Mesenchymal stem cell (in vitro differentiated cells and primary cell): ENCODE measurements around the gene DENND5A.
"Not testable (repeated sequence)": the region's sequence is repeated elsewhere in the genome, so short reads cannot be mapped to it uniquely, and the experiment has no call there.

ENCODE experiments used
- DNase-seq: peaks from one replicate; pipeline ENCODE4 v3.0.0-alpha.2; 2013
- H2AFZ ChIP-seq: one replicate; pipeline ENCODE4 v1.6.1; 2013; ENCODE audit warnings: low read depth, mild to moderate bottlenecking, control low read depth, inconsistent platforms, low read length, moderate library complexity
- H2AK5ac ChIP-seq: 2 replicates; pipeline ENCODE4 v1.6.1; 2013; ENCODE audit warnings: low read length, moderate library complexity, mild to moderate bottlenecking, inconsistent platforms; ENCODE audit not compliant: severe bottlenecking
- H2BK120ac ChIP-seq: one replicate; pipeline ENCODE4 v1.6.1; 2013; ENCODE audit warnings: low read depth, mild to moderate bottlenecking, inconsistent platforms, low read length, moderate library complexity
- H2BK12ac ChIP-seq, 2 experiments: one replicate each; pipeline ENCODE4 v1.6.1; 2013; ENCODE audit warnings: inconsistent platforms in 2 of 2, low read length in 2 of 2, mild to moderate bottlenecking in 2 of 2, moderate library complexity in 2 of 2, control low read depth in 1 of 2
- H2BK15ac ChIP-seq: one replicate; pipeline ENCODE4 v1.6.1; 2013; ENCODE audit warnings: mild to moderate bottlenecking, low read depth, inconsistent platforms; ENCODE audit not compliant: poor library complexity, severe bottlenecking
- H2BK5ac ChIP-seq: 2 replicates; pipeline ENCODE4 v1.6.1; 2013; ENCODE audit warnings: low read depth, mild to moderate bottlenecking, low read length, control low read depth, inconsistent platforms; ENCODE audit not compliant: poor library complexity, severe bottlenecking
- H3K14ac ChIP-seq, 2 experiments: one replicate each; pipeline ENCODE4 v1.6.1; 2013; ENCODE audit warnings: inconsistent platforms in 2 of 2, low read length in 2 of 2, control low read depth in 1 of 2, mild to moderate bottlenecking in 1 of 2, moderate library complexity in 1 of 2
- H3K18ac ChIP-seq, 2 experiments: one replicate each; pipeline ENCODE4 v1.6.1; 2013; ENCODE audit warnings: inconsistent platforms in 2 of 2, low read length in 2 of 2, control low read depth in 1 of 2, low read depth in 1 of 2, mild to moderate bottlenecking in 1 of 2
- H3K23ac ChIP-seq, 2 experiments: one replicate each; pipeline ENCODE4 v1.6.1; 2013; ENCODE audit warnings: inconsistent platforms in 2 of 2, low read length in 2 of 2, mild to moderate bottlenecking in 2 of 2, moderate library complexity in 2 of 2, control low read depth in 1 of 2
- H3K27ac ChIP-seq: 2 replicates; pipeline ENCODE4 v1.5.1; 2013; ENCODE audit warnings: mild to moderate bottlenecking, moderate library complexity, low read length, control low read depth, inconsistent platforms; ENCODE audit not compliant: poor library complexity, severe bottlenecking
- H3K27me3 ChIP-seq, 2 experiments: 2 replicates each; pipeline versions ENCODE4 v1.6.1 to v1.7.0; 2013; ENCODE audit warnings: low read length in 2 of 2, mild to moderate bottlenecking in 2 of 2, moderate library complexity in 2 of 2, control low read depth in 1 of 2, inconsistent platforms in 1 of 2; ENCODE audit not compliant: control insufficient read depth in 1 of 2, insufficient read depth in 1 of 2
- H3K36me3 ChIP-seq, 2 experiments: 2 replicates each; pipeline versions ENCODE4 v1.6.1 to v1.7.0; 2013; ENCODE audit warnings: low read length in 2 of 2, control low read depth in 1 of 2, inconsistent platforms in 1 of 2, low read depth in 1 of 2, mild to moderate bottlenecking in 1 of 2; ENCODE audit not compliant: insufficient read depth in 2 of 2, control insufficient read depth in 1 of 2
- H3K4ac ChIP-seq, 2 experiments: one replicate each; pipeline ENCODE4 v1.6.1; 2013; ENCODE audit warnings: inconsistent platforms in 2 of 2, low read length in 2 of 2, mild to moderate bottlenecking in 2 of 2, moderate library complexity in 2 of 2, control low read depth in 1 of 2, low read depth in 1 of 2
- H3K4me1 ChIP-seq: 2 replicates; pipeline ENCODE4 v1.6.1; 2013; ENCODE audit warnings: low read depth, low read length, control low read depth; ENCODE audit not compliant: control insufficient read depth, insufficient read depth
- H3K4me2 ChIP-seq: 2 replicates; pipeline ENCODE4 v1.6.1; 2013; ENCODE audit warnings: low read length, mild to moderate bottlenecking, inconsistent platforms; ENCODE audit not compliant: poor library complexity, severe bottlenecking
- H3K4me3 ChIP-seq, 2 experiments: 2 replicates each; pipeline versions ENCODE4 v1.5.1 to v1.7.0; 2013; ENCODE audit warnings: low read length in 2 of 2, mild to moderate bottlenecking in 2 of 2, control low read depth in 1 of 2, low read depth in 1 of 2; ENCODE audit not compliant: insufficient read depth in 1 of 2
- H3K79me1 ChIP-seq: replicated peaks from 2 replicates; pipeline ENCODE4 v1.6.1; 2013; ENCODE audit warnings: mild to moderate bottlenecking, control low read depth, low read length, inconsistent platforms; ENCODE audit not compliant: poor library complexity, severe bottlenecking
- H3K9ac ChIP-seq: 2 replicates; pipeline ENCODE4 v1.7.0; 2013; ENCODE audit warnings: mild to moderate bottlenecking, low read length, moderate library complexity
- H3K9me3 ChIP-seq: 2 replicates; pipeline ENCODE4 v1.7.0; 2013; ENCODE audit warnings: mild to moderate bottlenecking, low read length; ENCODE audit not compliant: control insufficient read depth
- H4K8ac ChIP-seq: one replicate; pipeline ENCODE4 v1.6.1; 2013; ENCODE audit warnings: inconsistent platforms, mild to moderate bottlenecking, low read length, moderate library complexity
- H4K91ac ChIP-seq: one replicate; pipeline ENCODE4 v1.6.1; 2013; ENCODE audit warnings: mild to moderate bottlenecking, low read length, inconsistent platforms
- WGBS: methylation state at CpG from one replicate; pipeline ENCODE4 v1.1.7; 2013; ENCODE audit warnings: mixed read lengths; 5-methylcytosine and 5-hydroxymethylcytosine counted together

Gene DENND5A

DNA sequence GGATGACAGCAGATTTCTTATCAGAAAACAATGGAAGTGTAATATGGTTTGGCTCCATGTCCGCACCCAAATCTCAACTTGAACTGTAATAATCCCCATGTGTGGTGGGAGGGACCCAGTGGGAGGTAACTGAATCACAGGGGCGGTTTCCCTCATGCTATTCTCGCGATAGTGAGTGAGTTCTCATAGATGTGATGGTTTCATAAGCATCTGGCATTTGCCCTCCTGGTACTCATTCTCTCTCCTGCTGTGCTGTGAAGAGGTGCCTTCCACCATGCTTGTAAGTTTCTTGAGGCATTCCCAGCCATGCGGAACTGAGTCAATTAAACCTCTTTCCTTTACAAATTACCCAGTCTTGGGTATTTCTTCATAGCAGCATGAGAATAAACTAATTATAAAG lies 92.8 kb downstream of the DENND5A start:
- Histone ChIP-seq H4K91ac (no peak overlapping the region), H3K23ac (no peak overlapping the region), H3K79me1 (peaks cover 9% of the 10 kb centered on the region), H3K4ac (no peak overlapping the region), H2BK5ac (no peak overlapping the region), H3K9ac (no peak overlapping the region), H3K36me3 (peaks cover 9 to 76% of the 10 kb centered on the region in 2 experiments), H4K8ac (no peak overlapping the region), H2BK120ac (no peak overlapping the region), H2BK15ac (no peak overlapping the region), H2AFZ (no peak overlapping the region), H3K9me3 (no peaks in the 10 kb centered on the region), H3K4me2 (no peak overlapping the region), H3K27me3 (no peaks in the 10 kb centered on the region), H2AK5ac (no peak overlapping the region), H3K14ac (no peak overlapping the region), H3K4me3 (no peak overlapping the region), H3K27ac (no peak overlapping the region), H3K4me1 (peaks cover 3% of the 10 kb centered on the region), H2BK12ac (no peak overlapping the region), H3K18ac (no peak overlapping the region)
- WGBS, result 94% methylated on average over 5 of the region's 5 CpGs
- no peak for DNase-seq

DNA sequence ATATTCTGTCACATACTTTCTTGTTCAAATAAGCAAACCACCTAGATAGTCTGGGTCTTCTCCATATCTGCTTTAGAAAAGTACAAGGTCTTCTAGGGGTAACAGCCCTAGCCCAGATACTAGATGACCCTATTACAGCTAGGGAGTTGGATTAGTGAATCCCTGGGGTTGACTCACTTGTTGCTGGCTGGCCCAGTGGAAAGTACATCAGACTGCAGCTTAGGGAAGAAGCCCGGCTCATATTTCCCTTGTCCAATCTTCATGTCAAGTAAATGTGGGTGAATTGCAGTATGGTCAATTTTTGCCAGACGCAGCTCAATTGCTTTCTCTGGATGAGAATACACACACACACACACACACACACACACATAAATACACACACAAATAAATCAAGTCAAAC lies 94.7 kb downstream of the DENND5A start:
- Histone ChIP-seq H2BK5ac (no peak overlapping the region), H3K27me3 (no peaks in the 10 kb centered on the region), H3K27ac (no peak overlapping the region), H3K4me1 (peaks cover 3% of the 10 kb centered on the region), H2AFZ (no peak overlapping the region), H3K4me2 (no peak overlapping the region), H2BK15ac (no peak overlapping the region), H3K18ac (no peak overlapping the region), H4K91ac (no peak overlapping the region), H3K14ac (no peak overlapping the region), H3K23ac (no peak overlapping the region), H3K9ac (no peak overlapping the region), H2AK5ac (no peak overlapping the region), H3K4ac (no peak overlapping the region), H3K79me1 (peaks cover 12% of the 10 kb centered on the region), H3K9me3 (no peaks in the 10 kb centered on the region), H3K4me3 (peak overlapping the region in 1 of 2 experiments; percentile 3), H2BK12ac (no peak overlapping the region), H4K8ac (no peak overlapping the region), H2BK120ac (no peak overlapping the region), H3K36me3 (peaks cover 7 to 65% of the 10 kb centered on the region in 2 experiments)
- DNase-seq, result peak; percentile 71
- 92% methylated on average over 2 of the region's 2 CpGs for WGBS

DNA sequence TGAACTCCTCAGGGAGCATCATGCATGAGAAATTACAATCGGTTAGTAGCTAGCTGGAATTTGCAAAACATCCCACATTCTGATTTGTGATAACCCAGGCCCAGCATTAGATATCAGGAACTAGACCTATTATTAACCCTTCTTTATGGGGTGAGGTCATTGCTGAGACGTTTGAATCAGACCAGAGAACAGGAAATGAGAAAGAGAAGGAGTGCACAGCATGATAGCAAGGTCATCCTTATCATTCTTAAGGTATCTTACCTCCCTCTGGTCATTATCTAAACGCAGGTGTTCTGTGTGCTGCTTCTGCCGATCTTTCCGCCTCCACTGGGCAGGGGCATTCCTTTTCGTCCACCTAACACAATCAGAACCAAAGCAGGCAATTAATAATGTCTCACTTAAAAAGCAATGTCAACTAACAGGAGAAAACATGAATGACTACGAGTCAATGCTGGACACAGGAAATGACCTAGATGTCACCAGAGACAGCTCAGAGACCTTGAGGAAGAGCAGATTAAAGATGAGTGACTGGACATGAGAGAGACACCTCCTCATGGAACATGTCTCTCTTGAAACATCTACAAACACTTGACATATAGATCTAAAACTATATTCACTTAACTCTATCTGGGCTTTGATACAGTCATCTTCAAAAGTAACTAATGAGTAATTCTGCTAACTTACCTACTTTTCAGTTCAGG lies 95.4 kb downstream of the DENND5A start:
- Histone ChIP-seq H2AK5ac (no peak overlapping the region), H2BK12ac (no peak overlapping the region), H4K8ac (no peak overlapping the region), H3K4ac (no peak overlapping the region), H3K4me3 (peak overlapping the region in 1 of 2 experiments; percentile 3), H3K4me1 (peaks cover 3% of the 10 kb centered on the region), H3K9ac (no peak overlapping the region), H3K14ac (no peak overlapping the region), H3K18ac (no peak overlapping the region), H3K27me3 (no peaks in the 10 kb centered on the region), H3K9me3 (no peaks in the 10 kb centered on the region), H3K23ac (no peak overlapping the region), H2AFZ (no peak overlapping the region), H2BK15ac (no peak overlapping the region), H2BK5ac (no peak overlapping the region), H3K4me2 (no peak overlapping the region), H2BK120ac (no peak overlapping the region), H3K27ac (no peak overlapping the region), H3K36me3 (peaks cover 9 to 65% of the 10 kb centered on the region in 2 experiments), H4K91ac (no peak overlapping the region), H3K79me1 (peaks cover 14% of the 10 kb centered on the region)
- WGBS, result 44% methylated on average over 6 of the region's 7 CpGs
- DNase-seq, result peak; percentile 32

DNA sequence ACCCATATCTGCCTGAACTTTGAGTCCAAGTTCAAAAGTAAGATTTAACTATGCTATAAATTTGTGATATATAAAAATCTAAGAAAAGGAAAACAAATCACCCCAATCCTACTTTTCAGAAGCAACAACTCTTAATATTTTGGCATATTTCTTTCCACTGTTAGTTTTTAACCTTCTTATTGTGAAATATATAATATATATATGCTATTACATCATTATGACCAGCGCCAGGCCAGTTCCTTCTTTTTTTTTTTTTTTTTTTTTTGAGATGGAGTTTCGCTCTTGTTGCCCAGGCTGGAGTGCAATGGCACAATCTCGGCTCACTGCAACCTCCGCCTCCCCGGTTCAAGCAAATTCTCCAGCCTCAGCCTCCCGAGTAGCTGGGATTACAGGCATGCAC lies 103.2 kb downstream of the DENND5A start:
- 99% methylated on average over 6 of the region's 6 CpGs for WGBS
- Histone ChIP-seq H3K79me1 (peaks cover 11% of the 10 kb centered on the region), H3K36me3 (peaks cover 12 to 57% of the 10 kb centered on the region in 2 experiments)
- not testable (repeated sequence) for H3K9me3 ChIP-seq, H3K9ac ChIP-seq, H2BK15ac ChIP-seq, H2BK12ac ChIP-seq, H2AFZ ChIP-seq, H2BK120ac ChIP-seq, H3K18ac ChIP-seq, H3K4me2 ChIP-seq, H3K27ac ChIP-seq, H3K4me1 ChIP-seq, H4K8ac ChIP-seq, H3K4ac ChIP-seq, H3K4me3 ChIP-seq, H4K91ac ChIP-seq, H3K23ac ChIP-seq, H3K27me3 ChIP-seq, H2AK5ac ChIP-seq, DNase-seq, H2BK5ac ChIP-seq, H3K14ac ChIP-seq
